NCI-H1694 (cell line): Measurements from ENCODE around the gene SMURF1.
"Not testable (repeated sequence)": the region's sequence is repeated elsewhere in the genome, so short reads cannot be mapped to it uniquely, and the experiment has no call there.

Experiments
- DNase-seq: peaks from one replicate; lab custom pipeline; 2025; lab: John Stamatoyannopoulos, UW

SMURF1 gene

GRCh38 chr7:99054781-99055180, 89.1 kb downstream of the SMURF1 start:
- DNase-seq = no peak

GRCh38 chr7:99050971-99051370, 92.9 kb downstream of the SMURF1 start:
- DNase-seq = no peak

- DNase-seq = no peak
Measured at GRCh38 chr7:99047526-99048077, 96.3 kb downstream of the SMURF1 start.

- no peak for DNase-seq
Measured at GRCh38 chr7:99046722-99047121, 97.2 kb downstream of the SMURF1 start.

- DNase-seq = not testable (repeated sequence)
Measured at GRCh38 chr7:99046262-99046661, 97.6 kb downstream of the SMURF1 start.

GRCh38 chr7:99044858-99045257, 99.0 kb downstream of the SMURF1 start:
- not testable (repeated sequence) for DNase-seq

GRCh38 chr7:99042957-99043356, 101.0 kb downstream of the SMURF1 start:
- no peak for DNase-seq

GRCh38 chr7:99041526-99041925, 102.4 kb downstream of the SMURF1 start:
- no peak for DNase-seq

GRCh38 chr7:99040104-99040958, 103.6 kb downstream of the SMURF1 start:
- peak; percentile 93 for DNase-seq

GRCh38 chr7:99039384-99039891, 104.5 kb downstream of the SMURF1 start:
- no peak for DNase-seq

GRCh38 chr7:99038086-99038855, 105.6 kb downstream of the SMURF1 start:
- DNase-seq = no peak

GRCh38 chr7:99037327-99037940, 106.5 kb downstream of the SMURF1 start:
- no peak for DNase-seq

GRCh38 chr7:99036546-99037111, 107.3 kb downstream of the SMURF1 start:
- peak; percentile 9 for DNase-seq

GRCh38 chr7:99035723-99036545, 108.0 kb downstream of the SMURF1 start:
- no peak for DNase-seq

- DNase-seq = no peak
Measured at GRCh38 chr7:99034932-99035722, 108.8 kb downstream of the SMURF1 start.

GRCh38 chr7:99033765-99034164, 110.1 kb downstream of the SMURF1 start:
- no peak for DNase-seq

- no peak for DNase-seq
Measured at GRCh38 chr7:99032928-99033327, 111.0 kb downstream of the SMURF1 start.

GRCh38 chr7:99031496-99031895, 112.4 kb downstream of the SMURF1 start:
- DNase-seq = no peak

- DNase-seq = no peak
Measured at GRCh38 chr7:99030951-99031350, 113.0 kb downstream of the SMURF1 start.

- no peak for DNase-seq
Measured at GRCh38 chr7:99030457-99030856, 113.5 kb downstream of the SMURF1 start.
